GM12874 (cell line): Measurements from ENCODE around the gene CCDC40.

Experiments used
- CTCF ChIP-seq: IDR thresholded peaks from 2 replicates; pipeline ENCODE4 v1.5.1; 2011; ENCODE audit warnings: low read depth, mild to moderate bottlenecking, control low read depth, low read length, moderate library complexity; ENCODE audit not compliant: insufficient read depth

CCDC40 gene

GRCh38 chr17:80009391-80010282 is 26.8 kb upstream of the CCDC40 start:
- TF ChIP-seq CTCF: no peak

DNA sequence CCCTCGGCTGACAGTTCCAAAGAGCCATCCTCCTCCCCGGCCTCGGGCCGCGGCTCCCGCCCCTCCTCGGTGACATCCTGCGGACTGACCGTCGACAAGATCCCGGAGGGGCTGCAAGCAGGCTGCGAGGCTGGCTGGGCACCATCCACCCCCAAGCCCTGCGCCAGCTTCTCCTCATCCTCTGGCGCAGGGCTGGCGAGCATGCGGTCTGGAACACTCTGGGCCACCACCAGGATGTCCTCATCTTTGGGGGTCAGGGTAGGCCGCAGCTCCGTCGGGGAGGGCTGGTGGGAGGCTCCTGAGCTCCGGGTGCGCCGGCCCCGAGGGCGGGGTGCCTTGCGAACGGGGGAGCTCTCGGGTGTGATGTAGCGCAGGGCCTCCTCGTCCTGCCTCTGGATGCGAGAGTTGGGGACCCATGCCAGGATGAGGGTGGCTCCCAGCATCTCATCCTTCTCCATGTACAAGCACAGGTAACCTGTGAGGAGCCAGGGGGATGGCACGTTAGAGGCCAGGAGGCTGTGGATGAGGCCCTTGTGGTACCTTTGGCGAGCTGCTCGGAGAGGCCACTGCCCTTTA is 26.1 kb upstream of the CCDC40 start:
- TF ChIP-seq CTCF: no peak

DNA sequence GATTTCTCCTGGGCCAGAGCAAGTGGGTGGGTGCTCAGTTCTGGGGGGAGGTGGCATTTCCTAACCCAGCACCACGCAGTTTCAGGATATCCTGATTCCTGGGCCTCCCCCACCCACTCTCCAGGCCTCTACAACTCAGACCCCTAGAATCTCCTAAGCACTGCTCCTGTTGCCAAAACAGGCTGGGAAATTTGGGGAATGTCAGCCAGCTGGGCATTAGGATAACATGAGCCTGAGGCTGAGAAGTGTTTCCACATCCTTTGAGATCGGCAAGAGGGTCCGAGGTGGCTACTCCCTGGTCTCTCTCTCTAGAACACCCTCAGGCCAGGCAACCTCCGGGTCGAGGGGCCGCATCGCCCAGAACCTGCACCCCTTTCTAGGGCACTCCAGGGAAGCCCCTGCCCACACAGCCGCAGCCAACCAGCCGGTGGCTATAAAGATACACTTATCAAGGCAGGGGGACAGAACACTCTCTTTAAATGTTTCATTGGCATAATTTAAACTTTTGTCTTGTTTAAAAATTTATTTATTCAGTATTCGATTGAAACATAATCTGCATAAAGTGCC is 24.4 kb upstream of the CCDC40 start:
- TF ChIP-seq CTCF: no peak

DNA sequence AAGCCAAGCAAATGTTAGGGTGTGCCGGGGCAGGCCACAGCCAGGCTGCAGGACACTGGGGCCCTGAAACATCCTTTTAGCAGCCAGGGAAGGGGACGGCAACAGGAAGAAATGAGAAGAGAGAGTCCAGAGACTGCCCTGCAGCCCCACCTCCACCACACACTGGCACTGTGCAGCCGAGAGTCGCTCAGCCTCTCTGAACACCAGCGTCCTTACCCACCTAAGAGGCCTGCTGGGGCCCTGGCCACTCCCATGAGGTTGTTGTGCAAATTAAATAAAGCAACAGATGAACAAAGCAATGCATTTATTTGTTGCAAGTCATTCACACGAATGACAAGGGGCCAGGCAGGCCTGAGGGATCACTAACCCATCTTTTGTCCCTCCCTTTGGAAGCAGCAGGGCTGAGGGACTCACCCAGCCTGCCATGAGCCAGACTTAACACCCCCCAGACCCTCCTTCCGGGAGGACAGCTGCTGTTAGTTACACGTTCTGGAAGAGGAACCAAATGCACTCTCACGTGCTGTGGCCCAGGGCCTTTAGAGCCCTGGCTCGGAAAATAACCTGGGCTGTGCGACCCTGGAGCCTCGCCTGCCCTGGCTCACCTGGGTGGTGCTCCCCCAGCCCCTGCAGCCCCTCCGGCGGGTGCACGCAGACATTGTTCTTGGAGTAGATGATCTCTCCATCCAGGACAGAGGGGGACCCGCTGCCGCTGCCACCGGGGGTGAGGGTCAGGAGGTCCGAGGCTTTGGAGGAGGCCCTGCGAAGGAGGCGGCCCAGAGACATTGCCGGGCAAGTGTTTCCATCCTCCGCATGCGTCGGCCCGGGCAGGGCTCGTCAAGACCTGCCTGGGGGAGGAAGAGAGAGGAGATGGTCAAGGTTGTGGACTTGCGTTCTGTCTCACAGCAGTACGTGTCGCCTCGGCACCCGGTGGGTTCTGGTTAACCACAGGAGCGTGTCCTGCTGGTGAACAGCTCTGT is 23.4 kb upstream of the CCDC40 start:
- TF ChIP-seq CTCF: no peak

GRCh38 chr17:80017226-80018010 is 19.0 kb upstream of the CCDC40 start:
- TF ChIP-seq CTCF: no peak

- TF ChIP-seq CTCF: no peak
Measured at GRCh38 chr17:80018917-80019651, 17.4 kb upstream of the CCDC40 start.
